Liver (tissue), 9 donors: ENCODE data around the gene ASS1. TPM values are rescaled to one million over a fixed set of nuclear protein-coding genes. Genes with fewer than 3 reads are reported as not detected.

Source experiments
- DNase-seq: peaks from one replicate; pipeline ENCODE4 v3.0.0-alpha.2; 2017; ENCODE audit warnings: low spot score
- H3K27ac ChIP-seq, 2 donors: one replicate each; pipeline ENCODE4 v1.7.0; 2013; ENCODE audit warnings: inconsistent platforms in 2 of 2, low read length in 2 of 2, control low read depth in 1 of 2, low read depth in 1 of 2, mild to moderate bottlenecking in 1 of 2
- H3K27me3 ChIP-seq, 4 donors: one replicate each; pipeline versions ENCODE4 v1.6.1 to v1.7.0; 2013; ENCODE audit warnings: low read length in 3 of 4, inconsistent platforms in 1 of 4, mild to moderate bottlenecking in 1 of 4, moderate library complexity in 1 of 4; ENCODE audit not compliant: control insufficient read depth in 4 of 4, insufficient read depth in 4 of 4
- H3K36me3 ChIP-seq, 4 donors: one replicate each; pipeline versions ENCODE4 v1.6.1 to v1.7.0; 2013; ENCODE audit warnings: low read length in 3 of 4, mild to moderate bottlenecking in 3 of 4, low read depth in 1 of 4, moderate library complexity in 1 of 4; ENCODE audit not compliant: control insufficient read depth in 4 of 4, insufficient read depth in 3 of 4
- H3K4me1 ChIP-seq, 4 donors: one replicate each; pipeline versions ENCODE4 v1.6.1 to v1.7.0; 2013; ENCODE audit warnings: low read length in 3 of 4, mild to moderate bottlenecking in 3 of 4, moderate library complexity in 1 of 4; ENCODE audit not compliant: control insufficient read depth in 4 of 4, insufficient read depth in 4 of 4
- H3K4me3 ChIP-seq, 3 donors: one replicate each; pipeline versions ENCODE4 v1.6.1 to v1.7.0; 2013; ENCODE audit warnings: low read length in 3 of 3, control low read depth in 1 of 3, low read depth in 1 of 3, mild to moderate bottlenecking in 1 of 3
- H3K9ac ChIP-seq, 2 donors: one replicate each; pipeline ENCODE4 v1.7.0; 2013; ENCODE audit warnings: low read length in 2 of 2, mild to moderate bottlenecking in 2 of 2, moderate library complexity in 2 of 2, control low read depth in 1 of 2, low read depth in 1 of 2
- H3K9me3 ChIP-seq, 4 donors: one replicate each; pipeline versions ENCODE4 v1.6.1 to v1.7.0; 2013; ENCODE audit warnings: low read length in 3 of 4; ENCODE audit not compliant: control insufficient read depth in 4 of 4
- ATF3 ChIP-seq: IDR thresholded peaks from 2 replicates; pipeline ENCODE4 v1.6.1; 2016; ENCODE audit warnings: antibody characterized with exemption
- EGR1 ChIP-seq, 2 donors: IDR thresholded peaks; 2 replicates each; pipeline ENCODE4 v1.6.1; 2016 to 2018; ENCODE audit warnings: antibody characterized with exemption in 2 of 2, low read depth in 2 of 2
- FOXA1 ChIP-seq: IDR thresholded peaks from 2 replicates; pipeline ENCODE4 v1.6.1; 2016; ENCODE audit warnings: antibody characterized with exemption
- FOXA2 ChIP-seq: IDR thresholded peaks from 2 replicates; pipeline ENCODE4 v1.6.1; 2016; ENCODE audit warnings: antibody characterized with exemption
- GABPA ChIP-seq, 2 donors: IDR thresholded peaks in 1 of 2; conservative IDR thresholded peaks in 1 of 2; 2 replicates each; pipeline ENCODE4 v1.6.1; 2016; ENCODE audit warnings: antibody characterized with exemption in 2 of 2, mild to moderate bottlenecking in 1 of 2, moderate library complexity in 1 of 2
- HNF4A ChIP-seq, 2 donors: conservative IDR thresholded peaks; 2 replicates each; pipeline ENCODE4 v1.6.1; 2016; ENCODE audit warnings: antibody characterized with exemption in 2 of 2, mild to moderate bottlenecking in 2 of 2
- HNF4G ChIP-seq: IDR thresholded peaks from 2 replicates; pipeline ENCODE4 v1.6.1; 2016; ENCODE audit warnings: antibody characterized with exemption
- JUND ChIP-seq, 2 donors: IDR thresholded peaks; 2 replicates each; pipeline ENCODE4 v1.6.1; 2016; ENCODE audit warnings: antibody characterized with exemption in 2 of 2
- MAX ChIP-seq: IDR thresholded peaks from 2 replicates; pipeline ENCODE4 v1.6.1; 2016; ENCODE audit warnings: antibody characterized with exemption
- NR2F2 ChIP-seq: IDR thresholded peaks from 2 replicates; pipeline ENCODE4 v1.6.1; 2016; ENCODE audit warnings: antibody characterized with exemption
- RAD21 ChIP-seq, 2 donors: IDR thresholded peaks; 2 replicates each; pipeline ENCODE4 v1.6.1; 2016; ENCODE audit warnings: antibody characterized with exemption in 2 of 2, mild to moderate bottlenecking in 2 of 2
- RXRA ChIP-seq, 2 donors: IDR thresholded peaks; 2 replicates each; pipeline ENCODE4 v1.6.1; 2017 to 2018; ENCODE audit warnings: antibody characterized with exemption in 2 of 2, mild to moderate bottlenecking in 1 of 2
- SP1 ChIP-seq: IDR thresholded peaks from 2 replicates; pipeline ENCODE4 v1.6.1; 2018; ENCODE audit warnings: antibody characterized with exemption, mild to moderate bottlenecking
- TAF1 ChIP-seq: conservative IDR thresholded peaks from 2 replicates; pipeline ENCODE4 v1.6.1; 2016; ENCODE audit warnings: antibody characterized with exemption, mild to moderate bottlenecking
- YY1 ChIP-seq: IDR thresholded peaks from 2 replicates; pipeline ENCODE4 v1.6.1; 2016; ENCODE audit warnings: antibody characterized with exemption, mild to moderate bottlenecking
- ZBTB33 ChIP-seq: IDR thresholded peaks from 2 replicates; pipeline ENCODE4 v1.6.1; 2016; ENCODE audit warnings: antibody characterized with exemption
- WGBS: extraction: QIAGEN DNeasy Blood & Tissue Kit; methylation state at CpG from one replicate; pipeline ENCODE4 v1.1.7; 2013; 5-methylcytosine and 5-hydroxymethylcytosine counted together
- polyA plus RNA-seq, 2 donors: library from polyadenylated mRNA; stranded (reverse) in 1 of 2; unstranded in 1 of 2; fragments of 200-250 nt in 1 of 2; fragments of >200 nt in 1 of 2; fragmentation: Nextera tagmentation in 1 of 2; extraction: Ambion mirVana in 1 of 2; gene quantifications; one replicate each; pipeline versions ENCODE4 v1.2.1 to v1.2.3, GENCODE V29; 2013 to 2015
- total RNA-seq, 2 donors: library from RNA; depleted of rRNA; stranded (reverse); fragments of >200 nt; gene quantifications; one replicate each; pipeline ENCODE4 v1.2.3, GENCODE V29; 2014
- TF ChIP-seq, protein P1 (sequence below): IDR thresholded peaks from 2 replicates; pipeline ENCODE4 v1.6.1; 2016; ENCODE audit warnings: antibody characterized with exemption, mild to moderate bottlenecking
- TF ChIP-seq, protein P2 (sequence below): fragments of 150-350 bp; IDR thresholded peaks from 2 replicates; pipeline ENCODE4 v1.5.1; 2017; ENCODE audit warnings: improper control_type of control experiment, low read depth, low read length; ENCODE audit not compliant: missing input control
- donor health status: healthy.
- donor health status: healthy.
- donor health status: healthy.
- donor health status: healthy.
- donor health status: healthy.

Gene ASS1
- total and polyA plus RNA-seq, 4 donors = 396 to 711 (median 533) TPM

GRCh38 chr9:130410443-130410842 lies 34.3 kb upstream of the ASS1 start:
- Histone ChIP-seq H3K9ac (no peak overlapping the region), H3K27me3 (no peaks in the 10 kb centered on the region), H3K36me3 (no peaks in the 10 kb centered on the region), H3K27ac (no peak overlapping the region), H3K4me1 (peaks cover 0 to 4% (median 1%) of the 10 kb centered on the region in 4 donors), H3K4me3 (no peak overlapping the region), H3K9me3 (no peaks in the 10 kb centered on the region)
- no peak for DNase-seq
- WGBS = 83% methylated on average over 12 of the region's 12 CpGs
- TF ChIP-seq SP1 (no peak), FOXA1 (no peak), HNF4A (conservative IDR thresholded peaks at IDR 0.05) (no peak), NR2F2 (no peak), HNF4G (no peak), JUND (IDR thresholded peaks at IDR 0.05) (no peak), ZBTB33 (no peak), RAD21 (IDR thresholded peaks at IDR 0.05) (no peak), MAX (no peak), FOXA2 (no peak), YY1 (no peak), RXRA (IDR thresholded peaks at IDR 0.05) (no peak), ATF3 (no peak), EGR1 (IDR thresholded peaks at IDR 0.05; ENCODE audit: low read depth in 2 of 2) (no peak), GABPA (IDR thresholded peaks at IDR 0.05 in 1 of 2, conservative IDR thresholded peaks at IDR 0.05 in 1 of 2) (no peak), TAF1 (no peak)
- TF ChIP-seq, protein P1, sequence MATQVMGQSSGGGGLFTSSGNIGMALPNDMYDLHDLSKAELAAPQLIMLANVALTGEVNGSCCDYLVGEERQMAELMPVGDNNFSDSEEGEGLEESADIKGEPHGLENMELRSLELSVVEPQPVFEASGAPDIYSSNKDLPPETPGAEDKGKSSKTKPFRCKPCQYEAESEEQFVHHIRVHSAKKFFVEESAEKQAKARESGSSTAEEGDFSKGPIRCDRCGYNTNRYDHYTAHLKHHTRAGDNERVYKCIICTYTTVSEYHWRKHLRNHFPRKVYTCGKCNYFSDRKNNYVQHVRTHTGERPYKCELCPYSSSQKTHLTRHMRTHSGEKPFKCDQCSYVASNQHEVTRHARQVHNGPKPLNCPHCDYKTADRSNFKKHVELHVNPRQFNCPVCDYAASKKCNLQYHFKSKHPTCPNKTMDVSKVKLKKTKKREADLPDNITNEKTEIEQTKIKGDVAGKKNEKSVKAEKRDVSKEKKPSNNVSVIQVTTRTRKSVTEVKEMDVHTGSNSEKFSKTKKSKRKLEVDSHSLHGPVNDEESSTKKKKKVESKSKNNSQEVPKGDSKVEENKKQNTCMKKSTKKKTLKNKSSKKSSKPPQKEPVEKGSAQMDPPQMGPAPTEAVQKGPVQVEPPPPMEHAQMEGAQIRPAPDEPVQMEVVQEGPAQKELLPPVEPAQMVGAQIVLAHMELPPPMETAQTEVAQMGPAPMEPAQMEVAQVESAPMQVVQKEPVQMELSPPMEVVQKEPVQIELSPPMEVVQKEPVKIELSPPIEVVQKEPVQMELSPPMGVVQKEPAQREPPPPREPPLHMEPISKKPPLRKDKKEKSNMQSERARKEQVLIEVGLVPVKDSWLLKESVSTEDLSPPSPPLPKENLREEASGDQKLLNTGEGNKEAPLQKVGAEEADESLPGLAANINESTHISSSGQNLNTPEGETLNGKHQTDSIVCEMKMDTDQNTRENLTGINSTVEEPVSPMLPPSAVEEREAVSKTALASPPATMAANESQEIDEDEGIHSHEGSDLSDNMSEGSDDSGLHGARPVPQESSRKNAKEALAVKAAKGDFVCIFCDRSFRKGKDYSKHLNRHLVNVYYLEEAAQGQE = no peak
- TF ChIP-seq, protein P2, sequence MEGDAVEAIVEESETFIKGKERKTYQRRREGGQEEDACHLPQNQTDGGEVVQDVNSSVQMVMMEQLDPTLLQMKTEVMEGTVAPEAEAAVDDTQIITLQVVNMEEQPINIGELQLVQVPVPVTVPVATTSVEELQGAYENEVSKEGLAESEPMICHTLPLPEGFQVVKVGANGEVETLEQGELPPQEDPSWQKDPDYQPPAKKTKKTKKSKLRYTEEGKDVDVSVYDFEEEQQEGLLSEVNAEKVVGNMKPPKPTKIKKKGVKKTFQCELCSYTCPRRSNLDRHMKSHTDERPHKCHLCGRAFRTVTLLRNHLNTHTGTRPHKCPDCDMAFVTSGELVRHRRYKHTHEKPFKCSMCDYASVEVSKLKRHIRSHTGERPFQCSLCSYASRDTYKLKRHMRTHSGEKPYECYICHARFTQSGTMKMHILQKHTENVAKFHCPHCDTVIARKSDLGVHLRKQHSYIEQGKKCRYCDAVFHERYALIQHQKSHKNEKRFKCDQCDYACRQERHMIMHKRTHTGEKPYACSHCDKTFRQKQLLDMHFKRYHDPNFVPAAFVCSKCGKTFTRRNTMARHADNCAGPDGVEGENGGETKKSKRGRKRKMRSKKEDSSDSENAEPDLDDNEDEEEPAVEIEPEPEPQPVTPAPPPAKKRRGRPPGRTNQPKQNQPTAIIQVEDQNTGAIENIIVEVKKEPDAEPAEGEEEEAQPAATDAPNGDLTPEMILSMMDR = no peak
